Eye (tissue), 1 donor: ENCODE results near the gene UBLCP1.
A peak's percentile ranks its signal among the peaks of the same experiment; 100 is the strongest.
"Not testable (repeated sequence)": the region's sequence is repeated elsewhere in the genome, so short reads cannot be mapped to it uniquely, and the experiment has no call there.

ENCODE experiments used
- DNase-seq: peaks from one replicate; pipeline ENCODE4 v3.0.0-alpha.2; 2015

UBLCP1 gene

GRCh38 chr5:159262859-159263568, at the start of gene UBLCP1:
Gene UBLCP1, plus strand, starts transcription at chr5:159263290. Its CDS starts 5,626 bp downstream, at chr5:159268916.
- DNase-seq: peak; percentile 94

- DNase-seq: no peak
These were observed 48.4 kb upstream of the UBLCP1 start for GRCh38 chr5:159214486-159215271.

GRCh38 chr5:159215886-159216285, 47.2 kb upstream of the UBLCP1 start:
- no peak for DNase-seq

DNA sequence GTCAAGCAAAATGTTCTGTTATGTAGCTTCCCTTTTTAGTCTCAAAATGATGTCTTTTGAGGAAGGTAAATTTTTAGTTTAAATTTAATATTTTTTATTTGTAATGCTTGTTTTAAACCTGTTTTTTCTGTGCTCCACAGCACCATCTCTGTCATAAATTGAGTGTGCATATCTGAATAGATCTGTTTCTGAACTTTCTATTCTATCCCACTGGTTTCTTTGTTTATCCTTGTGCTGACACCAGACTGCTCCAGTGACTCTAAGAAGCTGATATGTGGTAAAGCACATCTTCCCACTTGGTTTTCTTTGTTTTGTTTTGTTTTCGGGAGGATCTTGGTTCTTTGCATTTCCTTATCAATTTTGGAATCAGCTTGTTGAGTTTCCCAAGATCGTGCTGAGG, 46.6 kb upstream of the UBLCP1 start:
- DNase-seq: no peak

DNA sequence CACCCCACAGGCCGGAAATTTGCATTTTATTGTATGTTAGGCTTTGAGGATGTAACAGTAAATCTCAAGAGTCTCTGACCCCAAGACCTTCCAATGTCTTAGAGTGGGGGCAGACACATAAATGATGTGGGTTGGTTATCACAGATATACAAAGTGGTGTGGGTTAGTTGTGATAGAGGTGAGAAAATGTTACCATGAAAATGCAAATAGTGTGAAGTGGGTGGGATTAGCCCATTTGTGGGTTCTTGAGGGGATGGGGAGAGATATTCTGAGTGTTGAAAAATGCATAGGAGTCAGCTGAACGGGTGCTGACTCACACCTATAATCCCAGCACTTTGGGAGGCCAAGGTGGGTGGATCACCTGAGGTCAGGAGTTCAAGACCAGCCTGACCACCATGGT, 45.9 kb upstream of the UBLCP1 start:
- no peak for DNase-seq

GRCh38 chr5:159218595-159219023, 44.5 kb upstream of the UBLCP1 start:
- no peak for DNase-seq

GRCh38 chr5:159220206-159220605, 42.9 kb upstream of the UBLCP1 start:
- no peak for DNase-seq

GRCh38 chr5:159223469-159223868, 39.6 kb upstream of the UBLCP1 start:
- DNase-seq: no peak

GRCh38 chr5:159224471-159224870, 38.6 kb upstream of the UBLCP1 start:
- no peak for DNase-seq

- no peak for DNase-seq
These were observed 36.6 kb upstream of the UBLCP1 start for GRCh38 chr5:159226451-159226850.

DNA sequence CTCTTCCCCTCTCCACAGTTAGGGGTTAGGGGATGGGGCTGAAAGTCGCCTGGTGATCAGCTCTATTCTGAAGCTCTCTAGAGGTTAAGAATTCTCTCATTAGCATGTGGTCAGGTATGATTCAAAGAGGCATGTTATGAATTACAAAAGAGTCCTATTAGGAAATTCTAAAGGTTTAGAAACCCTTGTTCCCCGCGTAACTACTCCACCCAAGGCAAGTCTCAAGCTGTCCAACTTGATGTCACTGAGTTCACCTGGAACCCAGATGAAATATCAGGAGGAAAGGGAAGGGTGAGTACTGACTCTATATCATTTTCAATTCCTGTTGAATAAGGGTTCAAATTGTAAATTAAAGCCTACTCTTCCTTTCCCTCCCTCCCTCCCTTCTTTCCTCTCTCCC, 35.6 kb upstream of the UBLCP1 start:
- DNase-seq: no peak

GRCh38 chr5:159228097-159228496, 35.0 kb upstream of the UBLCP1 start:
- not testable (repeated sequence) for DNase-seq

DNA sequence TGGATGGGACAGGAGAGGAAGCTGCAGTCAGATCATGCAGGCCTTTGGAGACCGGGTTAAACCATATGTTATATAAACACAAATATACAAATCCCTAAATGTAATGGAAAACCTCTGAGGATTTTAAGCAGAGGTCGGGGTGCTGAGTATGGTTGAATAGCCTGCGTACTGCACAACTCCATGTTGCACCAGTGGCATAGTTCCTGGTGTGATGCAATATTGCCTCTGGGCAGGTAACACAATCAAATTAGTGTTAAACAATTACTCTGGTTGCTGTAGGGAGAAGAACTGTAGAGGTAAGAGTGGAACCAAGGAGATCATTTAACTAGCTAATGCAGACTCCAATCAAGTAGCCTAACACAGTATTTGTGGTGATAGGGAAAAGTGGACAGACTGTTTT, 32.4 kb upstream of the UBLCP1 start:
- no peak for DNase-seq

- DNase-seq: no peak
These were observed 31.9 kb upstream of the UBLCP1 start for GRCh38 chr5:159231167-159231566.

DNA sequence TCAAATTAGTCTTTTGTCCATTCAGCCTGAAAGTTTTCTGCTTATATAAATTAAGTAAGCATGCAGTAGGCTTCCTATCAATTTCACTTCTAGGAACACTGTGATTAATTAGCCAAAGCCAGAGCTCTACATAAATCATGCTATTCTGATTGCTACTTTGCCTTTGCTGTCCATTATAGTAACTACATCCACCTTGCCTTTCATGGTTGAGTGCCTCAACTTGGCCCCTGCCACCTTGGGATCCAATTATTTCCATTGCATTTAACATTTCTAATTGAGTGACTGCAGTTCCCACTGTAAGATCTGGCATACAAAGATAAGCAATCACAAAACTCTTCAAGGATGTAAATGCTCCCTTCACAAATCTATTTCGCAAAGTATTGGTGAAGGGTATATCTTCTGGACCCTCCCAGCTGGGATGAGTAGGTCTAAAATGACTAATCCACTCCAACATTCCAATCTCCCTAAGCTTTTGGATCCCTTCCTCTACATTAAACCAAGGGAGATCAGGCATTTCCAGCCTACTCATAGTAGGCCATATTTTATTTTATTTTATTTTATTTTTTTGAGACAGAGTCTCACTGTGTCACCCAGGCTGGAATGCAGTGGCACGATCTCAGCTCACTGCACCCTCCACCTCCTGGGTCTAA, 27.1 kb upstream of the UBLCP1 start:
- DNase-seq: peak; percentile 68

GRCh38 chr5:159240301-159240870, 22.7 kb upstream of the UBLCP1 start:
- DNase-seq: no peak

- DNase-seq: no peak
These were observed 21.0 kb upstream of the UBLCP1 start for GRCh38 chr5:159241946-159242552.

- DNase-seq: no peak
These were observed 20.4 kb upstream of the UBLCP1 start for GRCh38 chr5:159242656-159243055.

DNA sequence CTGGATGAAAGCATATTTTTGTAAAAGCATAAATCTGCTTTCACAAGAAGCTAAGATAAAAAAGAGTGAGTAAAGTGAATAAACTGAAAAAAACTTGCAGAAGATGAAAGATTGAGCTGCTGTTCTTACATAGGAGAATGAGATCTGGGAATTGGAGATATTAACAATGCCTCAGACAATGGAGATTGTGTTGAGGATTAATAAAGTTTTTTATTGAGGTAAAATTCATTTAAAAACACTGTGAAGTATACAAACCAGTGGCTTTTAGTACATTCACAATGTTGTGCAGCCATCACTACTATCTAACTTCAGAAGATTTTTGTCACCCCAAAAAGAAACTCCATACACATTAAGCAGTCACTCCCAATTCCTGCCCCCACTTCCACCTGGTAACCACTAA, 19.7 kb upstream of the UBLCP1 start:
- no peak for DNase-seq

GRCh38 chr5:159244163-159244562, 18.9 kb upstream of the UBLCP1 start:
- DNase-seq: no peak

DNA sequence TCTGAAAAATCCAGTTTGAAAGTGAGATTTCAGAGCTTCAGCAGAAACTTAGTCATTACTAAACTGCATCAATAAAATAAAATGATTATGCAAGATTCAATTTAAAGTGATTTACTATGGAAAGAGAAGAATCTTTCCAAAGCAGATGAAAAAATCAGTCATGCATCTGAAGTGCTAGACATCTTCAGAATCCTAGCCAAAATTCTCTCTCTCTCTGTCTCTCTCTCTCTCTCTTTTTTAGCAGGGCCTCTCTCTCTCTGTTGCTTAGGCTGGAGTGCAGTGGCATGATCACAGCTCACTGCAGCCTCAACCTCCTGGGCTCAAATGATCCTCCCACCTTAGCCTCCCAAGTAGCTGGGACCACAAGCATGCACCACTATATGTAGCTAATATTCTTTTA, 18.2 kb upstream of the UBLCP1 start:
- DNase-seq: no peak

GRCh38 chr5:159249158-159249557, 13.9 kb upstream of the UBLCP1 start:
- no peak for DNase-seq

DNA sequence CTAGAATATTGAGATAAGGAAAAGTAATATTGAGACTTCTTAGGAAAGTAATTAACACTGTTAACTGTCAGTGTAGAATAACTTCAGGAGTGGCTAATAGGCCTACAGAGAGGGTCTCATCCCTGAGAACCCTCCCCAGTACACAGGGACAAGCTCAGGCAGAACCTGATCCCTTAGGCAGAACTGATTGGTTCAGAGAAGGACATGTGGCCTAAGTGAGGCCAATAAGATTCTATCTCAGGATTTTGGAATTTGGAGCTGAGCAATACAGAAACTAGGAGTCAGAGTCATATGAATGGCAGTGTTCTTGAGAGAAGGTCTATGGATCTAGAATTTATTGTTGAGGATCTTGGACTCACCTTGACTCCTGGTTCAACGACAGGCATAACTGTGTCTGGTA, 10.9 kb upstream of the UBLCP1 start:
- no peak for DNase-seq
